Measurements from ENCODE around the gene NRCAM.

- TF ChIP-seq CTCF (optimal IDR thresholded peaks at IDR 0.05 in 1 of 3, IDR thresholded peaks at IDR 0.05 in 1 of 3, conservative IDR thresholded peaks at IDR 0.05 in 1 of 3; ENCODE audit: extremely low read depth in 1 of 3, insufficient read depth in 2 of 3, low read length in 3 of 3) (no peak), EZH2 (IDR thresholded peaks at IDR 0.05; ENCODE audit: low read length) (no peak)
Measured at GRCh38 chr7:108120933-108121332, 335.3 kb downstream of the NRCAM start.

Measured in keratinocyte (primary cell).